ENCODE results near the gene PPDPF.

The PPDPF gene

DNA sequence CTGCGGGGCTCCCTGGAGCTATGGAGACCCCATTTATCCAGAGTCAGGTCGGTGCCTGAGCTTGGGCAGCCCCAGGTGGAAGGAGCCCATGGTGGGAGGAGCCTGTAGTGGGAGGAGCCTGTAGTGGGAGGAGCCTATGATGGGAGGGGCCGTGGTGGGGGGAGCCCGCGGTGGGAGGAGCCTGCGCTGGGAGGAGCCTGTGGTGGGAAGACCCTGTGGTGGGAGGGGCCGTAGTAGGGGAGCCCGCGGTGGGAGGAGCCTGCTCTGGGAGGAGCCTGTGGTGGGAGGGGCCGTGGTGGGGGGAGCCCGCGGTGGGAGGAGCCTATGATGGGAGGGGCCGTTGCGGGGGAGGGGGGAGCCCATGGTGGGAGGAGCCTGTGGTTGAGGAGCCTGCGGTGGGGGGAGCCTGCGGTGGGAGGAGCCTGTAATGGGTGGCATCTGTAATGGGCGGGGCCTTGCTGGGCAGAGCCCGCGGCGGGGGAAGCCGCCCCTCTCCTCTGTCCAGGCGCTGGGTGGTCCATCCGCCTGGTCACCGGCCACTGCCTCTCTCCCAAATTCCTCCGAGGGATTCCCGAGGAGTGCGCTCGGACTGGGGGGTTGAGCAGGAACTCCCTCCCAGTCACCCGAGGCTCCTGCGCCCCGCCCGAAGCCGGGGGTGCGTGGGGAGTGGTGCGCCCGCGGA lies 32.8 kb downstream of the PPDPF start:
- DNase-seq: peak; percentile 88

GRCh38 chr20:63553933-63554290 lies 33.3 kb downstream of the PPDPF start, which contains the start of gene FNDC11:
FNDC11 (plus strand) TSS chr20:63554159; CDS start chr20:63555664, 1,505 bp downstream.
- peak; percentile 45 for DNase-seq

GRCh38 chr20:63554361-63555278 lies 34.1 kb downstream of the PPDPF start:
- no peak for DNase-seq

DNA sequence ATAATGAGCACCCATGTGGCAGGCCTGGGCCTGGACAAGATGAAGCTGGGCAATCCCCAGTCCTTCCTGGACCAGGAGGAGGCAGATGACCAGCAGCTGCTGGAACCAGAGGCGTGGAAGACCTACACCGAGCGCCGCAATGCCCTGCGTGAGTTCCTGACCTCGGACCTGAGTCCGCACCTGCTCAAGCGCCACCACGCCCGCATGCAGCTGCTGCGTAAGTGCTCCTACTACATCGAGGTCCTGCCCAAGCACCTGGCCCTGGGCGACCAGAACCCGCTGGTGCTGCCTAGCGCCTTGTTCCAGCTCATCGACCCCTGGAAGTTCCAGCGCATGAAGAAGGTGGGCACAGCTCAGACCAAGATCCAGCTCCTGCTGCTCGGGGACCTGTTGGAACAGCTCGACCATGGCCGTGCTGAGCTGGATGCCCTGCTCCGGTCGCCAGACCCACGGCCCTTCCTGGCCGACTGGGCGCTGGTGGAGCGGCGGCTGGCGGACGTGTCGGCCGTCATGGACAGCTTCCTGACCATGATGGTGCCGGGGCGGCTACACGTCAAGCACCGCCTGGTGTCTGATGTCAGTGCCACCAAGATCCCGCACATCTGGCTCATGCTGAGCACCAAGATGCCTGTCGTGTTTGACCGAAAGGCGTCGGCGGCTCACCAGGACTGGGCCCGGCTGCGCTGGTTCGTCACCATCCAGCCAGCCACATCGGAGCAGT lies 35.3 kb downstream of the PPDPF start:
- no peak for DNase-seq

- no peak for DNase-seq
Measured at GRCh38 chr20:63556873-63557478, 36.4 kb downstream of the PPDPF start.

- DNase-seq: no peak
Measured at GRCh38 chr20:63557481-63557891, 36.9 kb downstream of the PPDPF start.

DNA sequence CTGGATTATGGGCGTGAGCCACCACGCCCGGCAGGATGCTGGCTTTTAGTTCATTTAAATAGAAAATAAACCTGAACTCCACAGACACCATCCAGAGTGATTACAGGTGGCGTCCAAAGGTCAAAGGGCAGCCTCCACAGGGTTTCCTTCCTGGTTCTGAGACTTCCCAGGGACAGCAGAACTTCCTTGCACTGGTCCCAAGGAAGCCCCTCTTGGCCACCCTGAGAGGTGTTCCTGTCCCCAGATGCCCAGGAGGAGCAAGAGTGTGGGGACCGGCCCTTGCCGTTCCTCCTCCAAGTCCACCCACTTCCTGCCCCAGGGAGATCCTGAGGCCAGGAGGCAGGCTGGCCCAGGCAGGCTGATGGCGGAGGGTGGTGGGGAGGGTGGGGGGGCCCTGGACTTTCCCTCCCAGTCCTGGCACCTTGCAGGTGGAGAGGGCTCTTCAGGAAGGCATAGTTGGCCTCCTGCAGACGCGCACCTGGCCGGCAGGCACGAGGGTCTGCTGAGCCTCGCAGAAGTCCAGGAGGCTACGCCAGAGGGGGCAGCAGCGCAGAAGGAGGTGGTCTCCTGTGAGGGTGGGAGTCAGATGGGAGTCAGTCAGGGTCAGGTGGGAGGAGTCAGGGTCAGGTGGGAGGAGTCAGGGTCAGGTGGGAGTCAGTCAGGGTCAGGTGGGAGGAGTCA lies 38.4 kb downstream of the PPDPF start:
- DNase-seq: no peak

DNA sequence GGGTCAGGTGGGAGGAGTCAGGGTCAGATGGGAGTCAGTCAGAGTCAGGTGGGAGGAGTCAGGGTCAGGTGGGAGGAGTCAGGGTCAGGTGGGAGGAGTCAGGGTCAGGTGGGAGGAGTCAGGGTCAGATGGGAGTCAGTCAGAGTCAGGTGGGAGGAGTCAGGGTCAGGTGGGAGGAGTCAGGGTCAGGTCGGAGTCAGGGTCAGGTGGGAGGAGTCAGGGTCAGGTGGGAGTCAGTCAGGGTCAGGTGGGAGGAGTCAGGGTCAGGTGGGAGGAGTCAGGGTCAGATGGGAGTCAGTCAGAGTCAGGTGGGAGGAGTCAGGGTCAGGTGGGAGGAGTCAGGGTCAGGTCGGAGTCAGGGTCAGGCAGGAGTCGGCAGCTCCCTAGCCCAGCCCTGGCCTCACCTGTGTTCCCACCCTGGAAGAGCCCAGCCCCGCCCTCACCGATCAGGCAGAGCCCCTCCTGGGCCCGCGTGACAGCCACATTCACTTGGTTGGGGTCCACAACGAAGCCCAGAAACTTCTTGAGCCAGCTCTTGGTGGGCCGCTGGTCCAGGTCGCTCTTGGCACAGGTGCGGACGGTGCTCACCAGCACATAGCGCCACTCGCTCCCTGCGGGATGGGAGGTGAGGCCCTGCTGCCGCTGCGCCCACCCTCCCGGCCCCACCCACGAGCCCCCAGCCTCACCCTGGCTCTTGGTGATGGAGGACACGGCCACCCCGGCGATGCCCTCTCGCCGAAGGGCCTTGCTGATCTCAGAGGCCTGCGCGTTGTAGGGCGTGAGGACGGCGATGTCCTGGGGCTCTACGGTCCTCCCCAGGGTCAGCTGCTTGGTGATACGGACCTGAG lies 39.1 kb downstream of the PPDPF start:
- peak; percentile 35 for DNase-seq

DNA sequence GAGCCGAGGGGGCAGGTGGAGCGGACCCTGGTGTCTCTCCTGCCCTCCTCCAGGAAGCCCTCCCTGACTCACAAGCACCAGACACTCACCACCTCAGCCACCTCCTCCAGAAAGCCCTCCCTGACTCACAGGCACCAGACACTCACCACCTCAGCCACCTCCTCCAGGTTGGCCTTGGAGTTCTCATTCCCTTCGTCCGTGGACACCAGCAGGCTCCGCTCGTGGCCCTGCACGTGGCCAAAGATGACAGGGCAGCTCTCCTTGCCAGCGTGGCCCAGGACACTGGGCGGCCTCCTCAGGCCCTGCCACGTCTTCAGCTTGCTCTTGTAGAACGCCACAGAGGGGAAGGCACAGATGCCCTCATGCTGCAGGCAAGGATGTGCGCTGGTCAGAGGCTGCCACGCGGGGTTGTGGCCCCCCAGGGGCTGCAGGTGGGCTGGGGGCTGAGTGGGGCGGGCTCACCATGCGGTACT lies 39.8 kb downstream of the PPDPF start:
- DNase-seq: no peak

DNA sequence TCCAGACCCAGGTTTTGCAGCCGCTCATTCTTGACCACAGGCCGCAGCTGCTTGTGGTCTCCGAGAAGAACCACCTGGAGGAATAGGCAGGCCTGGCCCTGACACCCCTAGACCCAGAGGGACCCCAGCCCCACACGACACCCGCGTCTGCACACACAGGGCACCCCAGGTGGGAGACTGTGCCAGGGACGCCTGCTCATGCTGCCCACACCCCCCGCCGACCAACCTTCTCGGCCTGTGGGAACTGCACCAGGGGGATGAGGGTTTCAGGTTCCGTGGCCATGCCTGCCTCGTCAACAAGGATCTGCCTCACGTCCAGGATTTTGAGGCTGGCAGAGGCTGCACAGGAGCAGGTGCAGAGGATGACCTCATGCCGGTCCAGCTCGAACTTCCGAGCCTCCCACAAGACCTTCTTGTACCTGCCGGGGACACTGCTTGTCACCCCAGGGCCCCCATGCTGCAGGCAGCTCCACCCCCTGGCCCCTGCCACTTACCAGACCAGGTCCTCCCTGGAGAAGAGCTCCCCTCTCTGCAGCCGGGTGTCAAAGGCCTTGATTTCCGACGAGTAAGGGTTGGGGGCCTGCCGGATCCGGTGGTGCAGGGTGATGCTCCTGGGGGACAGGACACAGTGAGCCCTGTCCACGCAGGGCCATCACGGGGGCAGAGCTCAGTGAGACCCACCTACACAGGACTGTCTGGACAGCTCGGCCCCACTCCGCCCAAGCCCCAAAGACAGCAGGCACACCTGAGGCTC lies 40.5 kb downstream of the PPDPF start:
- DNase-seq: no peak

GRCh38 chr20:63561624-63562396 lies 41.2 kb downstream of the PPDPF start:
- DNase-seq: no peak

DNA sequence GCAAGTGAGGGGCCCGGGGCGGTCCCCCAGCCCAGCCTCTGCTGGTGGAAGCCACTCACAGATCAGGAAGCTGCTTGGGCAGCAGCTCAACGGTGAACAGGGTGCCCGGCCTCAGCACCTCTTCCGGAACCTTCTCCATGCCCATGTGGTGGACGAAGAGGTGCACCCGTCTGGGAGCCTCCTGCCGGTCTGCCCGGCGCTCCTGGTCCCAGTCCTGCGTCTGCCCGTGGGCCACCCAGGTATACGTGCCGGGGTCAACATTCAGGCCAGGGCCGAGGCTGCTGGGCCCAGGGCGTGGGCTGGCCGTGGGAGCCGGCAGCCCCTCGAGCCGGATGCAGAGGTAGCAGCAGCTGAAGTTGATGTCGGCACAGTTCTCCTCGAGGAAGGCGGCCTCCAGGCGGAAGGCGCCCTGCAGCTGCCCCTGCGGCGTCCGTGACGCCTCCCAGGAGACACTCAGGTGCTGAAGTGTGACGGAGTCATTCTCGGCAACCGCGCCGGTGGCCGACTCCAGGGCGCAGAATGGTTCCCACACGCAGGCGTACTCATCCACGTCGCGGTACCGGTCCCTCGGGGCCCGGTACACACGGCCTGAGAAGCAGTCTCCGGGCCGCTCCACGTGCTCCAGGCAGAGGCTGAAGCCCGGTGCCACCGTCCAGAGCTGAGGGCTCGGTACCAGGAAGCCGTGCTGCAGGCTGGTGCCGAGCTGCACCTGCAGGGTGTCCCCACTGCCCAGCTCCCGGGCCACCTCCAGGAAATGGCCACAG lies 42.1 kb downstream of the PPDPF start:
- no peak for DNase-seq

- no peak for DNase-seq
Measured at GRCh38 chr20:63563225-63563935, 42.8 kb downstream of the PPDPF start.

DNA sequence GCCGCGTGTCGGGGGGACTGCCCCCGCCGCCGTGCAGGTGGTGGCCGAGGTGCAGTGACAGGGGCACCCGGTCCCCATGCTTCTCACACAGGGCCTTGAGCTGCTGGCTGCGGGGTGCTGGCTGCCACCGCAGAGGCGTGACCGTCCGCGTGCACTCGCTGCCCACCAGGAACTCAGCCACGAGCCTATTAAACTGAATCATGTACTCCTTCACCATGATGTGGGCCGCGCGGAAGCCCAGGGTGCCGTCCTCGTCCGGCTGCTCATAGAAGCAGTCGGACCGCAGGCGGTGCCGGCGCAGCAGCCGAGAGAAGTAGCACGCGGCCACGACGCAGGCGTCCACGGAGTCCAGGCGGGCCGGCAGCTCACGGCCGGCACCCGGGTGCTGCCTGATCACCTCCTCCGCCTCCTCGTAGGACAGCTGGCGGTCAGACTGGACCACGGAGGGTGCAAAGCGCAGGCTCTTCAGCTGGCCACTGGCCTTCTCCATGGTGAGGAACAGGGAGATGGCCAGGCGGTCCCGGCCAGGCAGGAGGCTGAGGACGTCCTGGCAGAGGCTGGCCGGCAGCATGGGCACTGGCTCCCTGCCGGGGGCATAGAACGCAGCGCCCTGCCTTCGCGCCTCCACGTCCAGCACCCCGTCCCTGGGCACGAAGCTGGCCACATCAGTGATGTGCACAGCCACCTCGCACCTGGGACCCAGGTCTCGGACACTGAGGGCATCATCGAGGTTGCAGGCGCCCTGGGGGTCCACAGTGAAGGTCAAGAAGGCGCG lies 43.7 kb downstream of the PPDPF start:
- no peak for DNase-seq

- no peak for DNase-seq
Measured at GRCh38 chr20:63565021-63565698, 44.6 kb downstream of the PPDPF start.

DNA sequence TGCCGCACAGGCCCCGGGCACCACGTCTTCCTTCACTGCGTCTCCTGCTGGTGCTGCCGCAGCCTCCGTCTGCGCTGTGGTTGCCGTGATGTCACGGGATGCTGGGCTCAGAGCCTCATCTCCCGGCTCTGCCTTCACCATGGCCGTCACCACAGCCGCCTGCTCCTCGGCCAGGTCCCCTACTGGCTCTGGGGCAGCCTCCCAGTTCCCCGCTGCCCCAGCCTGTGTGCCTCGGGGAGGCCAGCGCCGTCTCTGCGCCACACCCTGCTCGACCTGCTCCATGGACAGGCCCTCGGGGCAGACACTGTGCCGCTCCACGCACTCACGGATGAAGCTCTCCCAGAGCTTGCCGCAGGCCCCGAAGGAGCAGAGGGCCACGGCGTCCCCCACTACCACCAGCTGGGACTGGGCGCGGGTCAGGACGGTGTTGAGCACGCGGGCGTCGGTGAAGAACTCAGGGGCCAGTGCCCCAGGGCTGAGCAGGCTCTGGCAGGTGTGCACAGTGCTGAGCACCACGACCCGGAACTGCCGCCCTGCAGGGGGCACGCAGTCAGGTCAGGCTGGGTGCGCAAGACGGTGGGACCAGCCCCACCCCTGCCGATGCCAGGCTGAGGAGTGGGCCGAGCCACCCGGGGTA lies 45.3 kb downstream of the PPDPF start:
- no peak for DNase-seq
